Naive thymus-derived CD4-positive, alpha-beta T cell (primary cell): ENCODE results near the gene USH2A. TPM values are rescaled to one million over a fixed set of nuclear protein-coding genes. Genes with fewer than 3 reads are reported as not detected.

Experiments used
- ATAC-seq: fragments of 150-1000 bp; cut with Tn5 transposase; 2 replicates; pipeline ENCODE4 v1.10.0; 2021; ENCODE audit warnings: mild to moderate bottlenecking, moderate library complexity
- CTCF ChIA-PET: fragments of 350-600 bp; sonication (Branson Sonifier 250); formaldehyde crosslinking; loops from one replicate; lab custom pipeline; 2021; ENCODE audit warnings: antibody characterized with exemption; lab: Charles Lee
- POLR2A ChIA-PET: fragments of 350-600 bp; sonication (Branson Sonifier 250); formaldehyde crosslinking; loops from one replicate; lab custom pipeline; 2021; ENCODE audit warnings: antibody characterized with exemption, inconsistent platforms; lab: Charles Lee
- DNase-seq, 9 donors: peaks; one replicate each; pipeline versions ENCODE4 v3.0.0 to v3.0.0-alpha.2; 2020 to 2022; ENCODE audit warnings: mixed read lengths in 1 of 9
- H3K27ac ChIP-seq: one replicate; pipeline ENCODE4 v1.7.0; 2013; ENCODE audit warnings: mild to moderate bottlenecking, low read depth, low read length, moderate library complexity
- H3K27me3 ChIP-seq, 2 donors: one replicate each; pipeline ENCODE4 v1.7.0; 2013; ENCODE audit warnings: low read length in 2 of 2, mild to moderate bottlenecking in 2 of 2, moderate library complexity in 2 of 2; ENCODE audit not compliant: control insufficient read depth in 2 of 2, insufficient read depth in 2 of 2
- H3K36me3 ChIP-seq, 3 experiments: 1 replicate in 2 of 3; 2 replicates in 1 of 3; pipeline ENCODE4 v1.7.0; 2013; ENCODE audit warnings: low read length in 3 of 3, mild to moderate bottlenecking in 3 of 3, moderate library complexity in 1 of 3; ENCODE audit not compliant: insufficient read depth in 3 of 3, control insufficient read depth in 2 of 3
- H3K4me1 ChIP-seq, 2 donors: one replicate each; pipeline ENCODE4 v1.7.0; 2013; ENCODE audit warnings: low read length in 2 of 2, mild to moderate bottlenecking in 2 of 2, moderate library complexity in 1 of 2; ENCODE audit not compliant: control insufficient read depth in 2 of 2, insufficient read depth in 2 of 2
- H3K4me3 ChIP-seq: 2 replicates; pipeline ENCODE4 v1.7.0; 2013; ENCODE audit warnings: mild to moderate bottlenecking, low read length
- H3K9me3 ChIP-seq, 3 experiments: 1 replicate in 2 of 3; 2 replicates in 1 of 3; pipeline ENCODE4 v1.7.0; 2013; ENCODE audit warnings: low read length in 3 of 3; ENCODE audit not compliant: control insufficient read depth in 2 of 3
- H3K27ac Mint-ChIP-seq, 9 donors: one replicate each; pipeline ENCODE4 v1.8.0; 2020 to 2022; ENCODE audit warnings: mixed read lengths in 9 of 9, mild to moderate bottlenecking in 8 of 9, moderate library complexity in 5 of 9, inconsistent platforms in 2 of 9
- H3K27me3 Mint-ChIP-seq, 5 donors: one replicate each; pipeline ENCODE4 v1.8.0; 2021 to 2022; ENCODE audit warnings: mixed read lengths in 5 of 5, mild to moderate bottlenecking in 1 of 5
- H3K36me3 Mint-ChIP-seq, 5 donors: one replicate each; pipeline ENCODE4 v1.8.0; 2020 to 2022; ENCODE audit warnings: mixed read lengths in 5 of 5, mild to moderate bottlenecking in 3 of 5, inconsistent platforms in 1 of 5
- H3K4me1 Mint-ChIP-seq, 7 donors: one replicate each; pipeline ENCODE4 v1.8.0; 2020 to 2022; ENCODE audit warnings: mixed read lengths in 7 of 7, mild to moderate bottlenecking in 3 of 7, inconsistent platforms in 1 of 7
- H3K4me3 Mint-ChIP-seq, 10 donors: one replicate each; pipeline ENCODE4 v1.8.0; 2020 to 2022; ENCODE audit warnings: mild to moderate bottlenecking in 10 of 10, mixed read lengths in 10 of 10, moderate library complexity in 6 of 10, inconsistent platforms in 2 of 10
- H3K9me3 Mint-ChIP-seq, 11 donors: one replicate each; pipeline ENCODE4 v1.8.0; 2020 to 2022; ENCODE audit warnings: mixed read lengths in 11 of 11, mild to moderate bottlenecking in 4 of 11, inconsistent platforms in 1 of 11, moderate library complexity in 1 of 11
- intact Hi-C, 2 donors: fragments of 100-400 bp; cut with micrococcal nuclease; formaldehyde crosslinking; loops; one replicate each; pipeline ENCODE4 v1.15.1; 2023
- polyA plus RNA-seq, 2 donors: library from polyadenylated mRNA; unstranded; fragments of 300-500 nt; fragmentation: Illumina TruSeq; gene quantifications; one replicate each; pipeline ENCODE4 v1.2.3, GENCODE V29; 2021
- total RNA-seq, 6 experiments: library from RNA in 5 of 6; stranded (reverse) in 5 of 6; gene quantifications; 1 replicate in 5 of 6; 2 replicates in 1 of 6; pipeline ENCODE4 v1.2.3 and lab custom pipeline; 2021 to 2026

Gene USH2A
- total and polyA plus RNA-seq, 7 experiments from 2014 or later, result not detected

DNA sequence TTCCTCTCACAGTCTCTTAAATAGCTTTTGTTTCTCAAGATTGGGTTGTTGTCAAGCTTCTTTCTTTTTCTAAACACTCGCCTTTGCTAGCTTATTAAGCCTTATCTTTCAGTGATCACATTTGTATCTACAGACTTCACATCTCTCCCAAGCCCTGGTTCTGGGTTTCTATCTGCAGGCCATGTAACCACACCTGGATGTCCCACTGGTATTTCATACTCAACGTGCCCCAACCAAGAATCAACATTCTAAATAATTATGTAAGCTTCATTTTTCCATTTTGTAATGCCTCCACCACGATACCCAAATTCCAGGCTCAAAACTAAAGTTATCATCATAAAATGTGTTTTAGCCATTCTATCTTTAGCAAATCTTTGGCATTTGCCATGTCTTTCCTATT lies 372.2 kb downstream of the USH2A start:
- Histone ChIP-seq H3K4me1 (no peaks in the 10 kb centered on the region), H3K27me3 (no peaks in the 10 kb centered on the region), H3K36me3 (no peaks in the 10 kb centered on the region), H3K27ac (no peak overlapping the region), H3K9me3 (no peaks in the 10 kb centered on the region), H3K4me3 (no peak overlapping the region)
- Mint-ChIP-seq H3K4me1 (no peaks in the 10 kb centered on the region), H3K27ac (no peak overlapping the region), H3K36me3 (no peaks in the 10 kb centered on the region), H3K9me3 (peaks cover 0 to 15% (median 5%) of the 10 kb centered on the region in 11 donors), H3K27me3 (no peaks in the 10 kb centered on the region), H3K4me3 (no peak overlapping the region)
- no peak for DNase-seq
- CTCF ChIA-PET, result no interaction called here
- intact Hi-C loops, result no loop called here
- no peak for ATAC-seq
- POLR2A ChIA-PET, result no interaction called here

DNA sequence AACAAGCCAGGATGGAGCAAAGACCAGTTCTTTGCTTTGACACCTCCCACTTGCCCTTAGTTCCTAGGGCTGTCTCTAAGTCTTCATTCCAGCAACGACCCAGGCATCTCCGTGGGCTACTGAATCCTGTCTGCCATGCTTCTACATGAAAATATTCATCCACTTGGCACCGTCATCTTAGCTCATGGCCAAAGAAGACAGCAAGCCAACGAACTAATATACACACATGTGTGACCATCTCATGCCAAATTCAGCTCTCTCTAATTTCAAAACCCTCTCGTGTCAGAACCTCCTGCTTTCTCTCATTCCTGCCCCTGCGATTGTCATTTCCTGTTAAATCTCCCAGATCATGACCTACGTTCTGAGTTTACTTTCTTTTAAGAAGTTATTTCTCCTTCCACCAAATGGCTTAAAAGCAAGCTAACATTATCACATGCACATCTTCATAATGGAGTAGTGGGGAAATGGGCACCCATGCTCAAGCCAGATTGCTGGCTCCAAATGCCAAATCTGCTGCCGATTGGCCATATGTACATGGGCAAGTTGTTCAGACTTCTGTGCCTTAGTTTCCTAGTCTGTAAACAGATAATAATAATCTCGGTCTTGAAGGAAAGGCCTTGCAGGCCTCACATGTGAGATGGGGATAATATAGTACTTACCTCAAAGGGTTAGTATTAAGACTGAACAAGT lies 373.4 kb downstream of the USH2A start:
- no peaks in the 10 kb centered on the region for H3K36me3 ChIP-seq
- no peaks in the 10 kb centered on the region for H3K27me3 ChIP-seq
- Mint-ChIP-seq H3K9me3 (peaks cover 0 to 15% (median 5%) of the 10 kb centered on the region in 11 donors), H3K27me3 (no peaks in the 10 kb centered on the region), H3K36me3 (no peaks in the 10 kb centered on the region), H3K4me1 (no peaks in the 10 kb centered on the region), H3K27ac (no peak overlapping the region), H3K4me3 (no peak overlapping the region)
- no peaks in the 10 kb centered on the region for H3K4me1 ChIP-seq
- no peak overlapping the region for H3K27ac ChIP-seq
- H3K4me3 ChIP-seq, result no peak overlapping the region
- no peak for ATAC-seq
- no peaks in the 10 kb centered on the region for H3K9me3 ChIP-seq
- ChIA-PET POLR2A (no interaction called here), CTCF (no interaction called here)
- DNase-seq, result no peak
- intact Hi-C loops, result no loop called here

DNA sequence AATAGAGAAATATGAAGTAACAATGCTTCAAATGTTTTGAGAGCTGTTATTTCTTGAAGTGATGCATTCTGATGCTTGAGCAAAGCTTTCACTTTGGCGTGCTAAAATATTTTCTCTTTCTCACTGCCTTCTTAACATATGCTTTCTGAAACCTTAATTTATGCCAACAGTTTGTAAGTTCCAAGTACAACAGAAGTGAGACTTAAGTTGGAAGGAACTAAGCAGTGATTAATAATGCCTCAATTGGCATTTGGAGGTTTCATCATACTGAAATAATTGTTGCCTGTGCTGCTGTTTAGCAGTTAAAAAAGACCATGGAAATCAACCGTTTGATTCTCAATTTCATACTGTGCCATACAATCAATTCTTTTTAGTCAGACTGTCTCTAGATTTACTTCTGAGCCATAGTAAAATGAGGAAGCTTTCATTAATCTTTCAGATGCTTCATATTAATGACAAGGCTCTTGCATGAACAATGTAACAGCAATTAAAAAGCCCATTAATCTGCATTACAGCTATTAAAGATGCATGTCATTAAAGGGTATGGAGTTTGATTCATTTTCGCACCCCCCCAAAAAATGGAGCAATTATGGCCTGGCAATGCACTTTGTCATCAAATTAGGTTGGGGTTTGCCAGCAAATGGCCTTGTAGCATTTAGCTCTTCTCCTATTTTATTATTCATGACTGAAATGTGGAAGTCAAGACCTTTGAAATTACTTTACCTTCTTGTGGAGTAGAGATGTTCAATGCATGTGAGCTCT lies 375.3 kb downstream of the USH2A start:
- Histone ChIP-seq H3K4me1 (no peaks in the 10 kb centered on the region), H3K27ac (no peak overlapping the region), H3K4me3 (no peak overlapping the region), H3K27me3 (no peaks in the 10 kb centered on the region), H3K9me3 (no peaks in the 10 kb centered on the region), H3K36me3 (no peaks in the 10 kb centered on the region)
- no peak for DNase-seq
- POLR2A ChIA-PET, result interaction anchor here (0.7 kb wide), 1 partner anchor 704 kb away, joined by 4 read pairs; no protein-coding TSS in a partner anchor
- Mint-ChIP-seq H3K4me3 (no peak overlapping the region), H3K27me3 (no peaks in the 10 kb centered on the region), H3K27ac (no peak overlapping the region), H3K4me1 (no peaks in the 10 kb centered on the region), H3K36me3 (no peaks in the 10 kb centered on the region), H3K9me3 (peaks cover 0 to 20% (median 5%) of the 10 kb centered on the region in 11 donors)
- CTCF ChIA-PET, result no interaction called here
- intact Hi-C loops, result no loop called here
- no peak for ATAC-seq

DNA sequence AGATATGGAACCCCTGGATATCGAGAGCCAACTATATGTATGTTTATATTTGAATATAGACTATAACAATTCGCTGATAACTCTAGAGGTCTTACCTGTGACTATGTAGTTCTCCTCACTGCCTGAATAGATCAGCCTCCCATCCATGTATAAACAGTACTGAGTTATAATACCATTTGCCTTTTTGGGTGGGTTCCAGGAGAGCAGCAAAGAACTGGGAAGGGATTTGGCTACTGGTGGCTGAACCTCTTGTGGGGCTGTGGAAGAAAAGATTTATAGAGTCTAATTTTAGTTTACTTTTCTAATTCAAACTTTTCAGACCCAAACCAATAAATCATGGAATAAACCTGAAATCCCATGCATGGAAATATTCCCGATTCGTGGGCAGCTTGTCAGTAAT lies 376.9 kb downstream of the USH2A start:
- ChIA-PET CTCF (no interaction called here), POLR2A (no interaction called here)
- Mint-ChIP-seq H3K9me3 (peaks cover 0 to 20% (median 4%) of the 10 kb centered on the region in 11 donors), H3K27me3 (no peaks in the 10 kb centered on the region), H3K4me1 (no peaks in the 10 kb centered on the region), H3K36me3 (no peaks in the 10 kb centered on the region), H3K4me3 (no peak overlapping the region), H3K27ac (no peak overlapping the region)
- ATAC-seq (no peak), DNase-seq (no peak)
- Histone ChIP-seq H3K36me3 (no peaks in the 10 kb centered on the region), H3K4me3 (no peak overlapping the region), H3K4me1 (no peaks in the 10 kb centered on the region), H3K27me3 (no peaks in the 10 kb centered on the region), H3K27ac (no peak overlapping the region), H3K9me3 (no peaks in the 10 kb centered on the region)
- intact Hi-C loops, result no loop called here

DNA sequence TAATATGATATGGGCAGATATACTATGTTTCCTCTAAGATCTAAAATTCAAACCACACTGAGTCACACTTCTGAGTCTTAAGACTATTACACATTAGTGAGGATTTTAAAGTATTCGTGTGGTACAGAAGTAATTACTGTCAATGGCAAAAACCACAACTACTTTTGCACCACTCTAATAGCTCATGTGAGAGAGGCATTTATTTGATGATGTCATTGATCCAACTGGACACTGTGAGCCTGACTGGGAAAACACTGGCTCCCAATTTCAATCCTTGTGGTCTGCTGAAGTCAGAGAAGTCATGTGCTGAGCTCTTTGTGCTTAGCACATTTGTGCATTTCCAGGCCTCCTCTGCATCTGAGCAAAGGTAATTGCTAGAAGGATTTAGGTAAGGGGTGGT lies 377.8 kb downstream of the USH2A start:
- no peak for DNase-seq
- intact Hi-C loops, result no loop called here
- CTCF ChIA-PET, result no interaction called here
- H3K4me3 ChIP-seq, result no peak overlapping the region
- H3K9me3 Mint-ChIP-seq, result peaks cover 0 to 14% (median 2%) of the 10 kb centered on the region in 11 donors
- H3K36me3 ChIP-seq, result no peaks in the 10 kb centered on the region
- H3K27ac ChIP-seq, result no peak overlapping the region
- ATAC-seq, result no peak
- no peak overlapping the region for H3K27ac Mint-ChIP-seq
- POLR2A ChIA-PET, result no interaction called here
- no peaks in the 10 kb centered on the region for H3K4me1 Mint-ChIP-seq
- H3K9me3 ChIP-seq, result no peaks in the 10 kb centered on the region
- H3K4me1 ChIP-seq, result no peaks in the 10 kb centered on the region
- no peaks in the 10 kb centered on the region for H3K36me3 Mint-ChIP-seq
- H3K27me3 ChIP-seq, result no peaks in the 10 kb centered on the region
- no peaks in the 10 kb centered on the region for H3K27me3 Mint-ChIP-seq
- H3K4me3 Mint-ChIP-seq, result no peak overlapping the region

DNA sequence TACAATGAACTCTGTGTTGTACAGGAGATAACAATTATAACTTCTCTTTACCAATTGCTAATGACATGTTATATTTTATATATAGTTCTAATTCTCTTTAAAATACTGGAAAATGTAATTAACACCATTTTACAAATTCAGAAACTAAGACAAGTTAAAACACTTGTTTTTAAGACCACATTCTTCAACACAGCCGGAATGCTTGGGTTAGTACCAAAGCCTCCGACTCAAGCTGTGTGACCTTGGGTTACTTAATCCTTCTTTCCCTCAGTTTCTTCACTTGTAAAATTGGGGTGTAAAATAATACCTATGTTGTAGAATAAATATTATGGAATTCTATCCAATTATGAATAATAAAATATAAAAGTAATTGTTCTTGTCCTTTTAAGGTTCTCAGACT lies 378.7 kb downstream of the USH2A start:
- intact Hi-C loops, result no loop called here

DNA sequence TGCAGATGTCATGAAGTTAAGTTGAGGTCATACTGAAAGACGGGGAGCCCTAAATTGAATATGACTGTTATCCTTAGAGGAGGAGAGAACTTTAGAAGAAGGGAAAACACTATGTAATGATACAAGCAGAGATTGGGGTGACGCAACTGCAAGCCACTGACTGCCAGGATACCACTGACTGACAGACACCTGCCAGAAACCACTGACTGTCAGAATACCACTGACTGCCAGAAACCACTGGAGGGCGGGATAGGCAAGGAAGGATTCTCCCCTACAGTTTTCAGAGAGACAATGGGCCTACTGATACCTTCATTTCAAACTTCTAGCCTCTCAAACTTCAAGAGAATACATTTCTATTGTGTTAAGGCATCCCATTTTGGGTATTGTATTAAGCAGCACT lies 388.7 kb downstream of the USH2A start:
- Histone ChIP-seq H3K4me1 (no peaks in the 10 kb centered on the region), H3K36me3 (no peaks in the 10 kb centered on the region), H3K4me3 (no peak overlapping the region), H3K27ac (no peak overlapping the region), H3K9me3 (no peaks in the 10 kb centered on the region), H3K27me3 (no peaks in the 10 kb centered on the region)
- Mint-ChIP-seq H3K27me3 (no peaks in the 10 kb centered on the region), H3K27ac (no peak overlapping the region), H3K4me1 (no peaks in the 10 kb centered on the region), H3K9me3 (peaks cover 0 to 19% (median 8%) of the 10 kb centered on the region in 11 donors), H3K36me3 (no peaks in the 10 kb centered on the region), H3K4me3 (no peak overlapping the region)
- POLR2A ChIA-PET, result no interaction called here
- CTCF ChIA-PET, result no interaction called here
- intact Hi-C loops, result no loop called here
- no peak for DNase-seq
- ATAC-seq, result no peak

More for the DNA sequence above, 378.7 kb downstream of the USH2A start:
- ChIA-PET POLR2A (no interaction called here), CTCF (no interaction called here)
- peaks cover 0 to 17% (median 2%) of the 10 kb centered on the region in 11 donors for H3K9me3 Mint-ChIP-seq
- no peaks in the 10 kb centered on the region for H3K27me3 Mint-ChIP-seq
- no peaks in the 10 kb centered on the region for H3K4me1 Mint-ChIP-seq
- H3K36me3 Mint-ChIP-seq, result no peaks in the 10 kb centered on the region
- no peak overlapping the region for H3K27ac Mint-ChIP-seq
- DNase-seq, result no peak
- no peak overlapping the region for H3K4me3 Mint-ChIP-seq
- Histone ChIP-seq H3K4me1 (no peaks in the 10 kb centered on the region), H3K36me3 (no peaks in the 10 kb centered on the region), H3K9me3 (no peaks in the 10 kb centered on the region), H3K27me3 (no peaks in the 10 kb centered on the region), H3K4me3 (no peak overlapping the region), H3K27ac (no peak overlapping the region)
- no peak for ATAC-seq
